Neural cell (in vitro differentiated cells): ENCODE data around the gene DCTN4. TPM values are rescaled to one million over a fixed set of nuclear protein-coding genes. Genes with fewer than 3 reads are reported as not detected.

Experiments used
- H2AFZ ChIP-seq: fragments of 200-600, 300-800 bp; sonication (generic), shearing (Covaris generic); 2 replicates; pipeline ENCODE4 v1.6.0; 2014; ENCODE audit warnings: low read depth, mild to moderate bottlenecking, antibody characterized with exemption, low read length, moderate library complexity
- H3F3A ChIP-seq: fragments of 200-600 bp; shearing (Covaris generic); 2 replicates; pipeline ENCODE4 v1.6.1; 2016; ENCODE audit warnings: mild to moderate bottlenecking, moderate library complexity, mixed read lengths, antibody characterized with exemption, low read length; ENCODE audit not compliant: insufficient read depth, poor library complexity, severe bottlenecking
- H3K27ac ChIP-seq: fragments of 200-600, 300-800 bp; sonication (generic), shearing (Covaris generic); 2 replicates; pipeline ENCODE4 v1.5.1; 2014; ENCODE audit warnings: mild to moderate bottlenecking, low read length, moderate library complexity
- H3K27me3 ChIP-seq: fragments of 300-800, 200-600 bp; sonication (generic), shearing (Covaris generic); 2 replicates; pipeline ENCODE4 v1.6.0; 2014; ENCODE audit warnings: mild to moderate bottlenecking, low read depth, low read length, moderate library complexity; ENCODE audit not compliant: insufficient read depth
- H3K36me3 ChIP-seq: fragments of 300-800, 200-600 bp; sonication (generic), shearing (Covaris generic); 2 replicates; pipeline ENCODE4 v1.5.1; 2014; ENCODE audit warnings: mild to moderate bottlenecking, antibody characterized with exemption, low read length, moderate library complexity; ENCODE audit not compliant: insufficient read depth
- H3K4me2 ChIP-seq: fragments of 300-800, 200-600 bp; sonication (generic), shearing (Covaris generic); 2 replicates; pipeline ENCODE4 v1.6.0; 2014; ENCODE audit warnings: mild to moderate bottlenecking, low read length
- H3K4me3 ChIP-seq: fragments of 300-800, 200-600 bp; sonication (generic), shearing (Covaris generic); 2 replicates; pipeline ENCODE4 v1.5.1; 2014; ENCODE audit warnings: mild to moderate bottlenecking, low read length, moderate library complexity
- H3K79me2 ChIP-seq: fragments of 200-600 bp; shearing (Covaris generic); replicated peaks from 2 replicates; pipeline ENCODE4 v1.6.0; 2014; ENCODE audit warnings: mild to moderate bottlenecking, low read length, moderate library complexity; ENCODE audit not compliant: insufficient read depth
- H3K9ac ChIP-seq: fragments of 300-800, 200-600 bp; sonication (generic), shearing (Covaris generic); 2 replicates; pipeline ENCODE4 v1.6.1; 2016; ENCODE audit warnings: mild to moderate bottlenecking, low read length, mixed read lengths
- H3K9me2 ChIP-seq: fragments of 200-600 bp; shearing (Covaris generic); 2 replicates; pipeline ENCODE4 v1.6.1; 2016; ENCODE audit warnings: mild to moderate bottlenecking, low read length, mixed read lengths; ENCODE audit not compliant: insufficient read depth
- H3K9me3 ChIP-seq: fragments of 200-600, 300-800 bp; sonication (generic), shearing (Covaris generic); 2 replicates; pipeline ENCODE4 v1.6.1; 2016; ENCODE audit warnings: mild to moderate bottlenecking, mixed run types, low read length, moderate library complexity, mixed read lengths
- H4K20me1 ChIP-seq: fragments of 200-600 bp; shearing (Covaris generic); 2 replicates; pipeline ENCODE4 v1.6.1; 2016; ENCODE audit warnings: mild to moderate bottlenecking, mixed run types; ENCODE audit not compliant: insufficient read depth
- CTCF ChIP-seq: fragments of 450-650 bp; IDR thresholded peaks from 2 replicates; pipeline ENCODE4 v1.5.1; 2014; ENCODE audit warnings: antibody characterized with exemption, mild to moderate bottlenecking, moderate library complexity; ENCODE audit not compliant: poor library complexity, severe bottlenecking
- EP300 ChIP-seq: fragments of 450-650 bp; conservative IDR thresholded peaks from 2 replicates; pipeline ENCODE4 v1.6.1; 2014; ENCODE audit warnings: antibody characterized with exemption, mild to moderate bottlenecking, moderate library complexity; ENCODE audit not compliant: poor library complexity, severe bottlenecking
- EZH2 ChIP-seq: fragments of 200-600, 300-800 bp; shearing (Covaris generic), sonication (generic); IDR thresholded peaks from 2 replicates; pipeline ENCODE4 v1.6.1; 2014; ENCODE audit warnings: antibody characterized with exemption, low read length, borderline replicate concordance, mild to moderate bottlenecking; ENCODE audit not compliant: insufficient read depth, poor library complexity, severe bottlenecking
- MXI1 ChIP-seq: fragments of 450-650 bp; conservative IDR thresholded peaks from 2 replicates; pipeline ENCODE4 v1.6.1; 2014; ENCODE audit warnings: antibody characterized with exemption, mild to moderate bottlenecking; ENCODE audit not compliant: poor library complexity, severe bottlenecking
- POLR2AphosphoS5 ChIP-seq: IDR thresholded peaks from 2 replicates; pipeline ENCODE4 v1.6.1; 2012
- RAD21 ChIP-seq: fragments of 450-650 bp; conservative IDR thresholded peaks from 2 replicates; pipeline ENCODE4 v1.6.1; 2014; ENCODE audit warnings: antibody characterized with exemption, mild to moderate bottlenecking, moderate library complexity
- REST ChIP-seq: IDR thresholded peaks from 2 replicates; pipeline ENCODE4 v1.6.1; 2012; ENCODE audit warnings: borderline replicate concordance
- SMC3 ChIP-seq: fragments of 450-650 bp; conservative IDR thresholded peaks from 2 replicates; pipeline ENCODE4 v1.6.1; 2014; ENCODE audit warnings: antibody characterized with exemption, mild to moderate bottlenecking, moderate library complexity; ENCODE audit not compliant: poor library complexity
- TAF1 ChIP-seq: IDR thresholded peaks from 2 replicates; pipeline ENCODE4 v1.6.1; 2012; ENCODE audit warnings: low read depth
- polyA plus RNA-seq: library from polyadenylated mRNA; depleted of rRNA; stranded (reverse); fragments of >200 nt; gene quantifications from 2 replicates; pipeline ENCODE4 v1.2.3, GENCODE V29; 2014

DCTN4 gene
- polyA plus RNA-seq, 1 donor from 2014 or later = 117 TPM

GRCh38 chr5:150785950-150786349 is 27.1 kb upstream of the DCTN4 start:
- no peaks in the 10 kb centered on the region for H3K9me3 ChIP-seq
- H3K36me3 ChIP-seq = no peaks in the 10 kb centered on the region
- H3K79me2 ChIP-seq = no peaks in the 10 kb centered on the region
- H3K4me3 ChIP-seq = no peak overlapping the region
- H3K27ac ChIP-seq = no peak overlapping the region
- H3K9me2 ChIP-seq = no peaks in the 10 kb centered on the region
- no peaks in the 10 kb centered on the region for H3F3A ChIP-seq
- no peaks in the 10 kb centered on the region for H3K27me3 ChIP-seq
- H3K9ac ChIP-seq = no peak overlapping the region
- H4K20me1 ChIP-seq = no peaks in the 10 kb centered on the region
- H2AFZ ChIP-seq = no peak overlapping the region
- no peak overlapping the region for H3K4me2 ChIP-seq
- no peak for TF ChIP-seq POLR2AphosphoS5

GRCh38 chr5:150783422-150783928 is 24.7 kb upstream of the DCTN4 start:
- no peaks in the 10 kb centered on the region for H3K79me2 ChIP-seq
- H3K9me3 ChIP-seq = no peaks in the 10 kb centered on the region
- H3K36me3 ChIP-seq = no peaks in the 10 kb centered on the region
- H2AFZ ChIP-seq = no peak overlapping the region
- no peak overlapping the region for H3K27ac ChIP-seq
- H3F3A ChIP-seq = no peaks in the 10 kb centered on the region
- H3K9ac ChIP-seq = no peak overlapping the region
- no peak overlapping the region for H3K4me2 ChIP-seq
- peaks cover 6% of the 10 kb centered on the region for H3K27me3 ChIP-seq
- TF ChIP-seq EZH2 = no peak
- no peak for TF ChIP-seq CTCF
- TF ChIP-seq MXI1 = no peak
- TF ChIP-seq SMC3 = no peak
- no peak for TF ChIP-seq EP300
- TF ChIP-seq TAF1 = no peak
- no peak for TF ChIP-seq RAD21
- TF ChIP-seq REST = no peak
- no peak for TF ChIP-seq POLR2AphosphoS5
- H3K9me2 ChIP-seq = no peaks in the 10 kb centered on the region
- no peaks in the 10 kb centered on the region for H4K20me1 ChIP-seq
- H3K4me3 ChIP-seq = no peak overlapping the region

GRCh38 chr5:150782850-150783249 is 24.0 kb upstream of the DCTN4 start:
- H3F3A ChIP-seq = no peaks in the 10 kb centered on the region
- H4K20me1 ChIP-seq = no peaks in the 10 kb centered on the region
- no peak overlapping the region for H3K9ac ChIP-seq
- H3K9me2 ChIP-seq = no peaks in the 10 kb centered on the region
- H3K4me2 ChIP-seq = no peak overlapping the region
- H3K27ac ChIP-seq = no peak overlapping the region
- H3K79me2 ChIP-seq = no peaks in the 10 kb centered on the region
- peaks cover 7% of the 10 kb centered on the region for H3K27me3 ChIP-seq
- no peaks in the 10 kb centered on the region for H3K9me3 ChIP-seq
- H2AFZ ChIP-seq = no peak overlapping the region
- no peak overlapping the region for H3K4me3 ChIP-seq
- H3K36me3 ChIP-seq = no peaks in the 10 kb centered on the region
- TF ChIP-seq REST (no peak), MXI1 (no peak), RAD21 (no peak), EP300 (no peak), CTCF (no peak), SMC3 (no peak), TAF1 (no peak), EZH2 (no peak), POLR2AphosphoS5 (no peak)
